Psoas muscle (tissue), 8 donors: ENCODE results near the gene IQCK. TPM values are rescaled to one million over a fixed set of nuclear protein-coding genes. Genes with fewer than 3 reads are reported as not detected.

Experiments used
- ATAC-seq, 4 donors: fragments of 200-7000 bp; cut with Tn5 transposase; one replicate each; pipeline ENCODE4 v1.9.1; 2020; ENCODE audit warnings: moderate library complexity in 3 of 4, mild to moderate bottlenecking in 2 of 4
- DNase-seq, 2 donors: peaks; one replicate each; pipeline ENCODE4 v3.0.0-alpha.2; 2020
- H3K27ac ChIP-seq: fragments of 200-600 bp; one replicate; pipeline ENCODE4 v1.8.0; 2022
- H3K27me3 ChIP-seq, 3 donors: fragments of 200-600 bp in 1 of 3; one replicate each; pipeline versions ENCODE4 v1.6.1 to v1.8.0; 2013 to 2022; ENCODE audit warnings: low read length in 2 of 3, mild to moderate bottlenecking in 2 of 3, moderate library complexity in 1 of 3; ENCODE audit not compliant: insufficient read depth in 3 of 3
- H3K36me3 ChIP-seq, 2 donors: fragments of 200-600 bp in 1 of 2; one replicate each; pipeline versions ENCODE4 v1.6.1 to v1.8.0; 2013 to 2022; ENCODE audit warnings: low read depth in 1 of 2, mild to moderate bottlenecking in 1 of 2, moderate library complexity in 1 of 2; ENCODE audit not compliant: insufficient read depth in 1 of 2
- H3K4me1 ChIP-seq: fragments of 200-600 bp; one replicate; pipeline ENCODE4 v1.8.0; 2022
- H3K4me3 ChIP-seq: fragments of 200-600 bp; one replicate; pipeline ENCODE4 v1.8.0; 2022; ENCODE audit warnings: mild to moderate bottlenecking
- H3K9me3 ChIP-seq: fragments of 200-600 bp; one replicate; pipeline ENCODE4 v1.8.0; 2022
- WGBS, 3 donors: extraction: QIAGEN DNeasy Blood & Tissue Kit; methylation state at CpG; one replicate each; pipeline versions ENCODE4 v1.1.6 to v1.1.7; 2013; 5-methylcytosine and 5-hydroxymethylcytosine counted together
- intact Hi-C, 2 donors: fragments of 100-400 bp; cut with DNase I; formaldehyde crosslinking; loops; one replicate each; pipeline versions ENCODE4 v1.11.0 to v1.14.2; 2022
- polyA plus RNA-seq, 3 donors: library from polyadenylated mRNA; stranded (reverse); fragments of 200-250 nt; gene quantifications; one replicate each; pipeline ENCODE4 v1.2.3, GENCODE V29; 2013
- total RNA-seq, 4 donors: library from RNA; stranded (reverse); fragmentation: NEBNext Ultra II Directional in 2 of 4; extraction: Animal tissue kit (Norgen Biotek cat#: 25700) in 2 of 4; gene quantifications; one replicate each; pipeline versions ENCODE4 v1.2.1 to v1.2.4, GENCODE V29; 2021 to 2023
- TF ChIP-seq, protein P1 (sequence below): fragments of 200-600 bp; IDR thresholded peaks from one replicate; pipeline ENCODE4 v1.8.0; 2022; ENCODE audit warnings: antibody characterized with exemption
- donor health status: healthy with polysubstance abuse.
- donor health status: DM: no; HTN: no; CAD: no; lungs with moderate emphysema.
- donor health status: Bipolar disorder and iron deficiency.
- donor health status: healthy.
- donor health status: DM: yes; HTN: yes; CAD: no.
- donor health status: DM: no; HTN: no; CAD: no.
- donor health status: DM: no; HTN: no; CAD: no.
- donor health status: DM: yes; HTN: yes; CAD: no.

Gene IQCK
- total and polyA plus RNA-seq, 7 donors = 4.3 to 9.9 (median 6.3) TPM

DNA sequence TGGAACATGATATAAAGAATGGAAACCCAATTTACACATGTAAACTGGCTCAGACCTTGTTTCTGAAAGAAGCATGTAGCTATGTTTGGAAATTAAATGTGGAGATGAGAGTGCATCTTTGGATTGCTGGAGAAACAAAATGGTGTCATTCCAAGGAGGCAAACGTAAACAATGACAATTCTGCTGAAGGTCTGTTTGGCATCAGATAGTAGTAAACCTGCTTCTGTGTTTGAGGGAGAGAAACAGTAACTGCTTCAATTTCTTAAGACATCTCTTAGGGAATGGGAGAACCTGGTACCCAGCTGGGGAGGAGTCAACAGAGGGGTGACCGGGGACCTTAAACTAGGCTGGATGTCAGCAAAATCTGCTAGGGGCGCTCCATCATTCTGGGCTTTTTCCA lies 143.1 kb downstream of the IQCK start:
- H3K36me3 ChIP-seq = peaks cover 0 to 71% of the 10 kb centered on the region in 2 donors
- DNase-seq = no peak
- no peak for ATAC-seq
- no peaks in the 10 kb centered on the region for H3K27me3 ChIP-seq
- peak overlapping the region; percentile 67 for H3K27ac ChIP-seq
- H3K4me3 ChIP-seq = no peak overlapping the region
- H3K9me3 ChIP-seq = no peaks in the 10 kb centered on the region
- WGBS, 3 donors = 74 to 88% (median 81%) methylated on average over 3 of the region's 3 CpGs
- H3K4me1 ChIP-seq = peaks cover 23% of the 10 kb centered on the region
- intact Hi-C loops = no loop called here
- TF ChIP-seq, protein P1, sequence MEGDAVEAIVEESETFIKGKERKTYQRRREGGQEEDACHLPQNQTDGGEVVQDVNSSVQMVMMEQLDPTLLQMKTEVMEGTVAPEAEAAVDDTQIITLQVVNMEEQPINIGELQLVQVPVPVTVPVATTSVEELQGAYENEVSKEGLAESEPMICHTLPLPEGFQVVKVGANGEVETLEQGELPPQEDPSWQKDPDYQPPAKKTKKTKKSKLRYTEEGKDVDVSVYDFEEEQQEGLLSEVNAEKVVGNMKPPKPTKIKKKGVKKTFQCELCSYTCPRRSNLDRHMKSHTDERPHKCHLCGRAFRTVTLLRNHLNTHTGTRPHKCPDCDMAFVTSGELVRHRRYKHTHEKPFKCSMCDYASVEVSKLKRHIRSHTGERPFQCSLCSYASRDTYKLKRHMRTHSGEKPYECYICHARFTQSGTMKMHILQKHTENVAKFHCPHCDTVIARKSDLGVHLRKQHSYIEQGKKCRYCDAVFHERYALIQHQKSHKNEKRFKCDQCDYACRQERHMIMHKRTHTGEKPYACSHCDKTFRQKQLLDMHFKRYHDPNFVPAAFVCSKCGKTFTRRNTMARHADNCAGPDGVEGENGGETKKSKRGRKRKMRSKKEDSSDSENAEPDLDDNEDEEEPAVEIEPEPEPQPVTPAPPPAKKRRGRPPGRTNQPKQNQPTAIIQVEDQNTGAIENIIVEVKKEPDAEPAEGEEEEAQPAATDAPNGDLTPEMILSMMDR = no peak

DNA sequence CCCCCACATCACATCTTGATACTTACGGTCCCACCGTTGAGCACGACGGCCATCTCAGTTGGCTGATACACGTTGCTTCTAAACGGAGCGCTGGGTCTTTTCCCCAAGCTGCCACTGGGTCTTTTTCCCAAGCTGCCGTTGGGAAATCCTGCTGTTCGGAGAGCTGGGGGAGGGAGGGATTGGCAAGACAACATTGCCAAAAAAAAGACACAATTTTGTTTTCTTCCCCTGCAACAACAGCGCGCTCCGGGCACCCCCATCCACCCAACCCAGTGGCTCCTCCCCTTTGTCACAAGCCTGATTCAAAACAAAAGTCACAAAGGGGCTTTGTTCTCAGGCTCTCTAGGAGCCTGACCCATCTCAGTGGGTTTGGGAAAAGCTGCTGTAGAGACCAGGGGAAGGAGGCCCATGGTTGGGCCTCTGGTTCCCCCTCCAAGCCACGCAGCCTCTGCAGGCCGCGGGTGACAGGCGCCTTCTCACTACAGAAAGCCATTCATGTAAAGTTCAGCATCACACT lies 143.8 kb downstream of the IQCK start:
- H3K4me1 ChIP-seq = peaks cover 28% of the 10 kb centered on the region
- H3K27ac ChIP-seq = peak overlapping the region; percentile 21
- H3K4me3 ChIP-seq = no peak overlapping the region
- ATAC-seq = no peak
- H3K9me3 ChIP-seq = no peaks in the 10 kb centered on the region
- peaks cover 0 to 73% of the 10 kb centered on the region in 2 donors for H3K36me3 ChIP-seq
- WGBS, 3 donors = 63 to 72% (median 65%) methylated on average over 16 of the region's 16 CpGs
- intact Hi-C loops = no loop called here
- TF ChIP-seq, protein P1 = no peak
- H3K27me3 ChIP-seq = no peaks in the 10 kb centered on the region
- DNase-seq = no peak

DNA sequence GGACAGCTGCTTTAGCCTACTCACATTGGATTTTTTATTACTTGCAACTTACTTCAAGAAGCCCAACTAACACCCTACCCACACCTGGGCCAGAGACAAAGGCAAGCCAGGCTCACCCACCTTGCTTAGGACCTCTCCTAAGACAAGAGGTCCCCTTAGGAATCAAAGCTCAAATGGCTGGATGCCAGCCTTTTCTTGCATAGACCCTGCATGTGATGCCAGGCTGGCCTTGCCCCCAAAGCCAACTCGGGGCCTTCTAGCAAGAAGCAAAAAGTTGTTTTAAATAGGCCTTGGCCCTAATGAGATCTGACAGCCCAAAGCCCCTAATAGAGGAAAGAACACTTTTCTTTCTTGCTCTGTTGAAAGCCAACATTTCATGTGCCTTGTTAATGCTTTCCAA lies 145.9 kb downstream of the IQCK start:
- TF ChIP-seq, protein P1 = no peak
- WGBS, 3 donors = 51 to 76% (median 53%) methylated on average over 1 of the region's 1 CpG
- intact Hi-C loops = no loop called here
- Histone ChIP-seq H3K27me3 (no peaks in the 10 kb centered on the region), H3K4me1 (peaks cover 37% of the 10 kb centered on the region), H3K27ac (peak overlapping the region; percentile 75), H3K4me3 (peak overlapping the region; percentile 17), H3K9me3 (no peaks in the 10 kb centered on the region), H3K36me3 (peaks cover 0 to 65% of the 10 kb centered on the region in 2 donors)
- no peak for ATAC-seq
- DNase-seq = no peak

DNA sequence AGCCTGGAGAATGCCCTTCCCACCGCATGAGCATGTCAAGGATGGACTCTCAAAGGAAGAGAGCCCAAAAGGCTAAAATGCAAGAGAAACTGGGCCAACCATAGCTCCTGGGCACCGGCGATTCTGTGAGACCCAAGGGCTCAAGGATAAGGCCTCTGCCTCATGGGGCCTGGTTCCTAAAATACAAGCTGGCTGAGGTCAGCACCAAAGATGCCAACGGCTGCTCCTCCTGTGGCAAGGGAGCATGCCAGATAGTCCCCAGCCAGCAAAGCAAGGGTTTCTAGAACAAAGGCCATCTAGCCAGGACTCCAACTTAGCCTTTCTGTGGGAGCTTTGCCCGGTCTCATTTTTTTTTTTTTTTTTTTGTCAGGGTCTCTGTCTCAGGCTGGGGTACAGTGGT lies 146.5 kb downstream of the IQCK start:
- Histone ChIP-seq H3K36me3 (peaks cover 0 to 63% of the 10 kb centered on the region in 2 donors), H3K4me3 (peak overlapping the region; percentile 17), H3K27ac (peak overlapping the region; percentile 75), H3K4me1 (peaks cover 37% of the 10 kb centered on the region), H3K27me3 (no peaks in the 10 kb centered on the region), H3K9me3 (no peaks in the 10 kb centered on the region)
- intact Hi-C loops = no loop called here
- DNase-seq = peak in 1 of 2 donors; percentile 69
- TF ChIP-seq, protein P1 = no peak
- ATAC-seq = peak; percentile 81 to 88 (median 86)
- 26 to 46% (median 28%) methylated on average over 5 of the region's 5 CpGs for WGBS, 3 donors

DNA sequence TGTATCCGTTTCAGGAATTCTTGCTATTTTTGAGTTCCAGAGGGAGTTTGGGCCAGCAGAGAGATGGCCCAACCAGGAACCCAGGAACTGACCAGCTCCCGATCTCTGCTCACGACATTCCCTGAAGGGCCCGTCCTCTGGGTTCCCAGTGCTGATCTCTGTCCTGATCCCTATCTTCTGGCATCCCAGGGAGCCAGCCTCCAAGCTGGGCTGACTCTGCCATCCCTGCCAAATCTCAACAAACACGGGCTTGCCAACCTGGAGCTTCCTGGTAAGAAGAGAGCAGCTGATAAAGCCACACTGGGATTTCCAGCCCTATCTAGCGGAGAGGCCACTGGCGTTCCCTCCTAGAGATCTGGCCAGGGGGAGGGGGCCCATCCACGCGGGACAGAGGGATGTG lies 150.3 kb downstream of the IQCK start:
- no peak for ATAC-seq

More for the DNA sequence above, 150.3 kb downstream of the IQCK start:
- H3K27me3 ChIP-seq = no peaks in the 10 kb centered on the region
- H3K4me1 ChIP-seq = peaks cover 22% of the 10 kb centered on the region
- H3K27ac ChIP-seq = peak overlapping the region; percentile 48
- H3K4me3 ChIP-seq = peak overlapping the region; percentile 11
- H3K9me3 ChIP-seq = no peaks in the 10 kb centered on the region
- TF ChIP-seq, protein P1 = no peak
- DNase-seq = peak in 1 of 2 donors; percentile 29
- intact Hi-C loops = no loop called here
- WGBS, 3 donors = 38 to 49% (median 41%) methylated on average over 9 of the region's 9 CpGs
- peaks cover 0 to 72% of the 10 kb centered on the region in 2 donors for H3K36me3 ChIP-seq
